ENCODE measurements around the gene SCAMP3.

- TF ChIP-seq RCOR1 (IDR thresholded peaks at IDR 0.05; ENCODE audit: insufficient replicate concordance, low read length) (no peak), CTCF (conservative IDR thresholded peaks at IDR 0.05; ENCODE audit: low read depth, low read length) (no peak), SMC3 (IDR thresholded peaks at IDR 0.05; ENCODE audit: low read depth, low read length) (no peak)
Measured at GRCh38 chr1:155256058-155256852, 5.9 kb downstream of the SCAMP3 start.
